ENCODE results near the gene BCL11A.

GRCh38 chr2:60581433-60582282 is 28.2 kb upstream of the BCL11A start:
- TF ChIP-seq EZH2 (IDR thresholded peaks at IDR 0.05) = no peak
- TF ChIP-seq POLR2AphosphoS5 (IDR thresholded peaks at IDR 0.05; ENCODE audit: borderline replicate concordance, low read depth, low read length) = no peak

Data from SK-N-MC (cell line).